IPS-11a (cell line): ENCODE results near the gene ZNF485.

ENCODE experiments used
- H3K4me3 ChIP-seq: one replicate; pipeline ENCODE4 v1.5.1; 2013; ENCODE audit warnings: low read depth, low read length, control low read depth

Gene ZNF485

GRCh38 chr10:43667317-43667731, 61.1 kb downstream of the ZNF485 start:
- no peak overlapping the region for H3K4me3 ChIP-seq
